WTC11 (cell line): ENCODE results near the gene NPAS1.

Source experiments
- HMGXB4 ChIP-seq: sonication (generic); formaldehyde crosslinking; IDR thresholded peaks from 2 replicates; pipeline ENCODE4 v1.8.1; 2023; ENCODE audit warnings: mild to moderate bottlenecking, moderate library complexity, missing genetic modification reagents
- SOX15 ChIP-seq: fragments of 250-450 bp; sonication (Bioruptor Pico); IDR thresholded peaks from 2 replicates; pipeline ENCODE4 v1.9.0; 2021; ENCODE audit warnings: mild to moderate bottlenecking
- TF ChIP-seq, protein P1 (sequence below): sonication (generic); formaldehyde crosslinking; IDR thresholded peaks from 2 replicates; pipeline ENCODE4 v1.8.1; 2022; ENCODE audit warnings: low read depth, missing genetic modification reagents, borderline replicate concordance

- TF ChIP-seq, protein P1, sequence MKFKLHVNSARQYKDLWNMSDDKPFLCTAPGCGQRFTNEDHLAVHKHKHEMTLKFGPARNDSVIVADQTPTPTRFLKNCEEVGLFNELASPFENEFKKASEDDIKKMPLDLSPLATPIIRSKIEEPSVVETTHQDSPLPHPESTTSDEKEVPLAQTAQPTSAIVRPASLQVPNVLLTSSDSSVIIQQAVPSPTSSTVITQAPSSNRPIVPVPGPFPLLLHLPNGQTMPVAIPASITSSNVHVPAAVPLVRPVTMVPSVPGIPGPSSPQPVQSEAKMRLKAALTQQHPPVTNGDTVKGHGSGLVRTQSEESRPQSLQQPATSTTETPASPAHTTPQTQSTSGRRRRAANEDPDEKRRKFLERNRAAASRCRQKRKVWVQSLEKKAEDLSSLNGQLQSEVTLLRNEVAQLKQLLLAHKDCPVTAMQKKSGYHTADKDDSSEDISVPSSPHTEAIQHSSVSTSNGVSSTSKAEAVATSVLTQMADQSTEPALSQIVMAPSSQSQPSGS, result no peak
- no peak for TF ChIP-seq HMGXB4
- no peak for TF ChIP-seq SOX15 (CRISPR knock-in tag)
Measured at GRCh38 chr19:47013041-47013517, 6.6 kb upstream of the NPAS1 start.
